Skeletal muscle satellite cell (primary cell): Measurements from ENCODE around the gene MYL2.

Source experiments
- H3K27me3 ChIP-seq: 2 replicates; pipeline ENCODE4 v1.7.0; 2013; ENCODE audit warnings: low read length; ENCODE audit not compliant: control insufficient read depth, insufficient read depth
- H3K36me3 ChIP-seq: 2 replicates; pipeline ENCODE4 v1.7.0; 2013; ENCODE audit warnings: mild to moderate bottlenecking, control low read depth, low read length; ENCODE audit not compliant: insufficient read depth
- H3K4me1 ChIP-seq: 2 replicates; pipeline ENCODE4 v1.7.0; 2013; ENCODE audit warnings: low read length; ENCODE audit not compliant: control insufficient read depth, insufficient read depth
- H3K4me2 ChIP-seq: 2 replicates; pipeline ENCODE4 v1.7.0; 2013; ENCODE audit warnings: mild to moderate bottlenecking, low read length
- H3K4me3 ChIP-seq: 2 replicates; pipeline ENCODE4 v1.7.0; 2013; ENCODE audit warnings: low read length
- H3K9ac ChIP-seq: 2 replicates; pipeline ENCODE4 v1.7.0; 2013; ENCODE audit warnings: mild to moderate bottlenecking, low read depth, low read length, moderate library complexity
- H3K9me3 ChIP-seq: replicated peaks from 2 replicates; pipeline ENCODE4 v1.7.0; 2013; ENCODE audit warnings: mild to moderate bottlenecking, control low read depth, low read length

The MYL2 gene

DNA sequence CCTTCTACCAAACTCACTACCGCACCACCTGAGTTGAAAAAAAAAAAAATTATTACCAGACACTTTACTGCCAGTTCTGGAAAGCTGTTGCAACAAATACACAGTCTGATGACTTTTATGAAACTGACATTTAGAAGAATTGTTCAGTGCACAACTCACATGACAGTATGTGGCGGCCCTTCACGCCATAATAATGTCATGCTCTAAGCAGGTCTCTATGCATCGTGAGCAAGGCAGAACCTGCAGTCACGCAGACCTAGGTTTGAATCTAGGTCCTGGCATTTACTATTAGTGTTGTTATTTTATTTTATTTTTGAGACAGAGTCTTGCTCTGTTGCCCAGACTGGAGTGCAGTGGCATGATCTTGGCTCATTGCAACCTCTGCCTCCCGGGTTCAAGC, 8.1 kb downstream of the MYL2 start:
- H3K4me1 ChIP-seq = no peaks in the 10 kb centered on the region
- H3K9ac ChIP-seq = no peak overlapping the region
- H3K9me3 ChIP-seq = no peaks in the 10 kb centered on the region
- no peak overlapping the region for H3K4me3 ChIP-seq
- H3K36me3 ChIP-seq = no peaks in the 10 kb centered on the region
- H3K4me2 ChIP-seq = no peak overlapping the region
- peaks cover 14% of the 10 kb centered on the region for H3K27me3 ChIP-seq

DNA sequence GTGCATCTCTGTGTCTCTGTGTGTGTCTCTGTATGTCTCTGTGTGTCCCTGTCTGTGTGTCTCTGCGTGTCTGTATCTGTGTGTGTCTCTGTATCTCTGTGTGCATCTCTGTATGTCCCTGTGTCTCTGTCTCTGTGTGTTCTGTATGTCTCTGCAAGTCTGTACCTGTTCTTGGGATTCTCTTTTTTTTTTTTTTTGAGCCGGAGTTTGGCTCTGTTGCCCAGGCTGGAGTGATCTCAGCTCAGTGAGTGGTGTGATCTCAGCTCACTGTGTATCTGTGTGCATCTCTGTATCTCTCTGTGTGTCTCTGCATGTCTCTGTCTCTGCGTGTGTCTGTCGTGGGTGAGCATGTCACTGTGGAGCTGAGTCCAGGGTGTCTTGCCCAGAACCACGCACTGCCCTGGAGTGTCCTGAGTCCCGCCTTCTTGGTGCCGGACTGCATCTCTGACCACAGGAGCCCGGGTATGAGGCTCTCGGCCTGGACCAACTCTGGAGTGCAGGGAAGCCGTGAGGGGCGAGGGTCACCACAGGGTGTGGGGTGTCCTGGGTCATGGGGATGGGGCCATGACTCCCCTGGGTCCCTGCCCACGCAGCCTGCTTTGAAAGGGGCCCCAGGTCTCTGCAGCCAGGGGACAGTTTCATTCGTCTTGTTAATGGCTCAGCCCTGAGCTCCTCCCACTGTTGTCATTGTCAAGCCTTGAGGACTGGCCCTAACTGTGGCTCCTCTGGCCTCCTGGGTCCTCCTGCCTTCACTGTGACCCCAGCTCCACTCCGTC, 11.8 kb downstream of the MYL2 start:
- H3K4me3 ChIP-seq = no peak overlapping the region
- peaks cover 14% of the 10 kb centered on the region for H3K27me3 ChIP-seq
- no peaks in the 10 kb centered on the region for H3K9me3 ChIP-seq
- H3K9ac ChIP-seq = no peak overlapping the region
- no peaks in the 10 kb centered on the region for H3K4me1 ChIP-seq
- no peaks in the 10 kb centered on the region for H3K36me3 ChIP-seq
- no peak overlapping the region for H3K4me2 ChIP-seq

DNA sequence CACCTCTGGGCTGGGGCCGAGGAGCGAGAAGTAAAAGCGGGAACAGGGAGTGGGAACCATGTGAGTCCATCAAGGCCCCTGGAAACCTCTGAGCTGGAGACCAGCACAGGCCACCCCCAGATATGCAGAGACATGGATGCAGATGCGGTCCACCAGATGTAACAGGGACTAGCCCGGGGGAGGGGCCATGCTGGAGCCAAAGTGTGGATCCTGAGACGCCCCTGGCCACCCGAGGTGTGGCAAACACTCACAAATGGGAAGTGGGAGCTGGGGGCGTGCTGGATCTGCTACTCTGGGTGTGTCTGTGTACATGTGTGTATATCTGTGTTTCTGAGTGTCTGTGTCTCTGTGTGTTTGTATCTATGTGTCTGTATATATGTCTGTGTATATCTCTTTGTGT, 12.8 kb downstream of the MYL2 start:
- Histone ChIP-seq H3K4me3 (no peak overlapping the region), H3K9me3 (no peaks in the 10 kb centered on the region), H3K27me3 (peaks cover 14% of the 10 kb centered on the region), H3K36me3 (no peaks in the 10 kb centered on the region), H3K4me2 (no peak overlapping the region), H3K9ac (no peak overlapping the region), H3K4me1 (no peaks in the 10 kb centered on the region)

DNA sequence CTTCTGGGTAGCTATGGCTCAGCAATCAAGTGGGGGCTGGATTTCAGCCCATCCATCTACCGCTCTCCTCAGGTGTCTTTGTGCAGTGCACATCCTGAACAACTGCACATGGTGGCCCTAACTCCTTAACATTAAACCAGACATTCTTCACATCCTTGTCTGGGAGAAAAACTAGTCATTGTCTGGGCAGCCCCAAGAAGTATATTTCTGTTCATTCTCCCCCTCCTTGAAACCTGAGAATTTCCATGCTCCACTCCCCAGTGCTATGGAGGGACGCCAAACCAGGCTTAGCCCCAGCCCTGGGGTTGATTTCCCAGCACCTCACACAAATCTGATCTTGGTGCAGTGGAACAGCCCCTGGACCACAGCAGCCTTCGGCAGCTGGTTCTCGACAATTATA, 13.4 kb downstream of the MYL2 start:
- Histone ChIP-seq H3K36me3 (no peaks in the 10 kb centered on the region), H3K9ac (no peak overlapping the region), H3K4me1 (no peaks in the 10 kb centered on the region), H3K9me3 (no peaks in the 10 kb centered on the region), H3K4me2 (no peak overlapping the region), H3K4me3 (no peak overlapping the region), H3K27me3 (peaks cover 14% of the 10 kb centered on the region)

DNA sequence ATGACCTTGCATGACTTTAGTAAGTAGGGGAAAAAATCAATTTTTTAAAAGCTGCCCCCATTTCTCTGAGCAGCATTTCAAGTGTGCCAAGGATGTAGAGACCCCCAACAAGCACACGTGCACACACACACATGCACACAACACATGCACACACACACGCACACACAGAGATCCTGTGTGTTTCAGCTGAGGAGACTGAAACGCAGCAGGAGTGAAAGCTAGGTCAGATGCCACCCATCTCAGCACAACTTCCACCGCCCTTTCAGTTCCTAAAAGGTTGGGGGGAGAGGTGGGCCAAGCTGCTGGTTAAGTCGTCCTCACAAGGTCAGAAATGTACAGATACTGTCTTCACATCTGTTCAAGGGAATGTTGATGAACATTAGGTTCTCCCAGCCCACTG, 13.9 kb downstream of the MYL2 start:
- Histone ChIP-seq H3K4me1 (no peaks in the 10 kb centered on the region), H3K4me3 (no peak overlapping the region), H3K27me3 (peaks cover 14% of the 10 kb centered on the region), H3K36me3 (no peaks in the 10 kb centered on the region), H3K9me3 (no peaks in the 10 kb centered on the region), H3K9ac (no peak overlapping the region), H3K4me2 (no peak overlapping the region)

DNA sequence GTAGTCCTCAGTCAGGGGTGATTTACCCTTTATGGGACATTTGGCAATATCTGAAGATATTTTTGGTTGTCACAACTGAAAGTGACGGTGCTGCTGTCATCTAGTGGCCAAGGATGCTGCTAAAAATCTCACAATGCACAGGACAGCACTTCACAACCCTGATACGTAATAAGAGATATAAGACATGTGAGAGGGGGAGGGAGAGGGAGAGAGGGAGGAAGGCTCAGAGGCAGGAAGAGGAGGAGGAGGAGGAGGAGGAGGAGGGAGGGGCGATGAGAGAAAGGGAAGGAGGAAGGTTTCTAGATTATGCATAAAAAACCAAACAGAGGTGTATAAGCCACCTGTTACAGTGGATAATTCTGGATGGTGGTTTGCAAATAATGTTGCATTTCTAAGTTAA, 14.3 kb downstream of the MYL2 start:
- Histone ChIP-seq H3K4me1 (no peaks in the 10 kb centered on the region), H3K4me2 (no peak overlapping the region), H3K4me3 (no peak overlapping the region), H3K27me3 (peaks cover 14% of the 10 kb centered on the region), H3K9ac (no peak overlapping the region), H3K36me3 (no peaks in the 10 kb centered on the region), H3K9me3 (no peaks in the 10 kb centered on the region)

DNA sequence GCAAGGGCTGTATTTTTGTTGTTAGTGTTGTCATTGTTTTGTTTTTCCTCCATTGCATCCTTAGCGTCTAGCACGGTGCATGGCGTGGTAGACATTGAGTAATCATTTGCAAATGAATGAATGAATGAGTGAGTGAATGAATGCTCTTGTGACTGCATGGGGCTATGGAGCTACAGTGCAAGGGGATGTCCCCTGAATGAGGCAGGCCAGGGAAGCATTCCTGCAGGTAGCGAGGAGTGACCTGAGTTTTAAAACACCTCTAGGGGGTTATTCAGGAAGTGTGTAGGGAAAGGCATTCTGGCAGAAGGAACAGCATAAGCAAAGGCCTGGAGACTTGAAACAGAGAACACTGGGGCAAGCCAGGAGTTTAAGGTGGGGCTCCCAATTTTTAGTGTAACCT, 16.9 kb downstream of the MYL2 start:
- no peak overlapping the region for H3K4me2 ChIP-seq
- H3K27me3 ChIP-seq = peaks cover 9% of the 10 kb centered on the region
- H3K9me3 ChIP-seq = no peaks in the 10 kb centered on the region
- H3K36me3 ChIP-seq = no peaks in the 10 kb centered on the region
- H3K4me3 ChIP-seq = no peak overlapping the region
- H3K9ac ChIP-seq = no peak overlapping the region
- no peaks in the 10 kb centered on the region for H3K4me1 ChIP-seq

DNA sequence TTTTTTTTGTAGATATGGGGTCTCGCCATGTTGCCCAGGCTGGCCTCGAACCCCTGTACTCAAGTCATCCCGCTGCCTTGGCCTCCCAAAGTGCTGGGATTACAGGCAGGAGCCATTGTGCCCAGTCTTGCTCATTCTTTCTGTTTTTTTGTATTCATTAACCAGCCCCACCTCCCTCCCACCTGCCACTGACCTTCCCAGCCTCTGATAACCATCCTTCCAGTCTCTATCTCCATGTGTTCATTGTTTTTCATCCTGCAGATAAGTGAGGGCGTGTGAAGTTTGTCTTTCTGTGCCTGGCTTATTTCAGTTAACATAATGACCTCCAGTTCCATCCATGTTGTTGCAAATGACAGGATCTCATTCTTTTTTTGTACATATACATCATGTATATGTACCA, 19.0 kb downstream of the MYL2 start:
- Histone ChIP-seq H3K4me1 (no peaks in the 10 kb centered on the region), H3K4me3 (no peak overlapping the region)

DNA sequence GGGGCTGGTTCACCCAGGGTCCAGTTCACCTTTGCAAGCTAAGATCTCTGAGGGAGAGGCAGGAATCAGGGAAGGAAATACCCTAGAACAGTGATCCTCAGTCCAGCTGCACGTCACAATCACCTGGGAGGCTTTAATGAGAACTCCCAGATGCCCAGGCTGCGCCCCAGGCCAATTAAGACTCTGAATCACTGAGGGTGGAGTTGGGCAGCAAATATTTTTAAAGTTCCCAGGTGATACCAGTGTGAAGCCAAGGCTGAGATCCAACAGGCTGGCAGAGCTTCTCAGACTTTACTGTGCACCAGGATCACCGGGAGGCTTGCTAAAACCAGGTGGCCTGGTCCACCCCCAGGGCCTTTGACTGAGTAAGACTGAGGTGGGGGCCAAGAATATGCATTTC, 23.8 kb downstream of the MYL2 start:
- Histone ChIP-seq H3K4me1 (peaks cover 8% of the 10 kb centered on the region), H3K9ac (no peak overlapping the region), H3K4me3 (no peak overlapping the region), H3K36me3 (no peaks in the 10 kb centered on the region), H3K27me3 (peaks cover 9% of the 10 kb centered on the region), H3K9me3 (no peaks in the 10 kb centered on the region), H3K4me2 (no peak overlapping the region)

More for the DNA sequence above, 19.0 kb downstream of the MYL2 start:
- H3K9me3 ChIP-seq = no peaks in the 10 kb centered on the region
- peaks cover 2% of the 10 kb centered on the region for H3K27me3 ChIP-seq
- H3K9ac ChIP-seq = no peak overlapping the region
- H3K36me3 ChIP-seq = no peaks in the 10 kb centered on the region
- H3K4me2 ChIP-seq = no peak overlapping the region

DNA sequence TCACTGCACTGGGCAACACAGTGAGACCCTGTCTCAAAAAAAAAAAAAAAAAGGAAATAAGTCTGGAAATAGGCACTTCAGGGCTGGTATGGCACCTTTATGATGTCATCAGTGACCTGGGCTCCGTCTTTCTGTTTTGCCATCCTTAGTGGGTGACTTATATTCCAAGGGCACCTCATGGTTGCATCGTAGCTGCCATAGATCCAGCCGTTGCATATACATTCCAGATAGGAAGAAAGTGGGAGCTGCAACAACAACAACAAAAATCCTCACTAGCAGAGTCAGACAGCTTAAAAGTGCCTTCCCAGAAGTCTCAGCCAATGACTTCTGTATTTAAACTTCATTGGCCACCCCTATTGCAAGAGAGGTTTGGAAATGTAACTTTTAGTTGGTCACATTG, 26.4 kb downstream of the MYL2 start:
- H3K36me3 ChIP-seq = no peaks in the 10 kb centered on the region
- H3K4me3 ChIP-seq = no peak overlapping the region
- H3K4me1 ChIP-seq = peaks cover 8% of the 10 kb centered on the region
- no peak overlapping the region for H3K4me2 ChIP-seq
- H3K9ac ChIP-seq = no peak overlapping the region
- H3K9me3 ChIP-seq = no peaks in the 10 kb centered on the region
- H3K27me3 ChIP-seq = peaks cover 14% of the 10 kb centered on the region

DNA sequence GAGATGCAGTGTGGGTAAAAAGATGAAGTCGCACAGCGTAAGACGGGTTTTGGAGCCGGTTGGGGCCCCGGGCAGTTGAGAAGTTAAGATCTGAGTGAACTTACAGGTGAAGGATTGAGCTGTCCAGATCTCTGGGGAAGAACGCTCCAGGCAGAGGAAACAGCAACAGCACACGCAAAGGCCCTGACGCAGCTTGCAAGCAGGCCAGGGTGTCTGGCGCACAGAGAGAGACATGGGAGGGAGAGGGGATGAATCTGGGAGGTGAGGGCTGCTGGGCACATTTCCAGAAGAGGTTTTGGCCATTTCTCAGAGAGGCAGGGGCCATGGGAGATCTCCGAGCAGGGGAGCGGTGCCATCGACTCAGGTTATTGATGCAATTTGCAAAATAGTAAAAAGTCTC, 31.0 kb downstream of the MYL2 start:
- peaks cover 5% of the 10 kb centered on the region for H3K4me1 ChIP-seq
- peaks cover 9% of the 10 kb centered on the region for H3K27me3 ChIP-seq
- no peak overlapping the region for H3K4me2 ChIP-seq
- no peak overlapping the region for H3K9ac ChIP-seq
- no peaks in the 10 kb centered on the region for H3K36me3 ChIP-seq
- H3K9me3 ChIP-seq = no peaks in the 10 kb centered on the region
- no peak overlapping the region for H3K4me3 ChIP-seq

DNA sequence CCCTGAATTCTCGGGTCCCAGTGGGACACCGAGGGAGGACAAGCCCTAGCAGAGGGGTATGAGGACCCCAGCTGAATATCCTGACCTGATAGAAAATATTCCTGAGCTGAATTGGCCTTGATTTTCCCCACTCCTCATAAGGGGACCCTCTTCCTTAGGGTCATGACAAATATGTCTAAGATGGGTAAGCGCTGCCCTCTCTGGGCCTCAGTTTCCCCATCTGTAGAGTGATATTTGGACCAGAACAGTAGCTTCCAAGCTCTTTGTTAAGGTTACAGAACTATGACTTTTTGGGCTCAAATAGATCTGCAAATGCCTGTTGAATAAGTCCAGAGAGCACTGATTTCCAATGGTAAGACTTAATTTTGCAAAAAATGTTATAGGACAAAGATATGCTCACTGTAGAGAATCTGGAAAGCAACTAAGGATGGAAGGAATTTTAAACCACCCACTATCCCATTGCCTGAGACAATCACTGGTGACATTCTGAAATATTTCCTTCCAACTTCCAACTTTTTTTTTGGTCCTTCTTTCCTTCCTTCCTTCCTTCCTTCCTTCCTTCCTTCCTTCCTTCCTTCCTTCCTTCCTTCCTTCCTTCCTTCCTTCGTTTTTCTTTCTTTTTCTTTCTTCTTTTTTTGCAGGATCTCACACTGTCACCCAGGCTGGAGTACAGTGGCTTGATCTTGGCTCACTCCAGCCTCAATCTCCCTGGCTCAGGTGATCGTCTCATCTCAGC, 32.0 kb downstream of the MYL2 start:
- peaks cover 3% of the 10 kb centered on the region for H3K4me1 ChIP-seq
- H3K4me2 ChIP-seq = no peak overlapping the region
- no peaks in the 10 kb centered on the region for H3K9me3 ChIP-seq
- no peak overlapping the region for H3K4me3 ChIP-seq
- H3K9ac ChIP-seq = no peak overlapping the region
- H3K36me3 ChIP-seq = no peaks in the 10 kb centered on the region
- H3K27me3 ChIP-seq = peaks cover 13% of the 10 kb centered on the region
